ENCODE results near the gene CTBP2. TPM values are rescaled to one million over a fixed set of nuclear protein-coding genes. Genes with fewer than 3 reads are reported as not detected.
A peak's percentile ranks its signal among the peaks of the same experiment; 100 is the strongest.

CTBP2 gene
- total RNA-seq, 2 experiments from 2014 or later: 0.19 to 0.42 TPM

DNA sequence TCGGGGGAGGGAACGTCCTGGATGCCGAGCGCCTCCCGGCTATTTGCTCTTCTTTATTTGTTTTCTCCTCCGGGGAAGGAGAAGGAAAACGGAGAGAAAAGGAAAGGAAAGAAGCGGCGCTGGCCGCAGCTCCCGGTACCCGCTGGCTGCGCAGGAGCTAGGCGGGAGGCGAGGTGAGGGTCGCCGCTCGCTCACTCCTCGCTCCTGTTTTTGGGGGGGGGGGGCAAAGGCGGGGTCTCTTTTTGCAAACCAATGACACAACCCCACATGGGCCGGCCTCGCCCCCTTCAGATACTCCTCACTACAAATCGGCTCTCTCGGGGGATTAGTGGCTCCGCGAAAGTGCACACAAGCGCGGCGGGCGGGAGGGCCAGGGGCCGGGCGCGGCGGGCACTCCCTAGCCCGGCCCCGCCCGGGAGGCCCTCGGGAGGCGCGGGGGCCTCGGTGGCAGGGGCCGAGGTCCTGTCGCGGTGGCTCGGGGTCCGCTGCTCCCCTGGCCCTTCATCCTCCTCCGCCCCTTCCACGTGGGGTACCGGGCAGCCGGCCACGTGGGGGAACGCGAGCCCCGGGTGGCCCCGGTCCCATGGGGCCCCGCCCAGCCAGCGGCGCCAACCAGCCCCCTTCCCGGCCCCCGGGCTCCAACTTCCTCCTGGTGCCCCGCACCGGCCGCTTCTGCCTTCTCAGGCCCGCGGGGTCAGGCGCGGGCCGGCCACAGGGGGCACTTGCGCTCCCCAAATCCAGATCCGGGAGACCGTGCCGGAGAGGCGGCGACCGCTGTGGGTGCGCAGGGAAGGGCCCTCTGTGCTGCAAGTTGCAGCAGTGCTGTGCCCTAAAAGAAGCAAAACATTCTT lies 718 bp upstream of the CTBP2 start:
- H3K27ac Mint-ChIP-seq: no peak overlapping the region
- H3K4me1 Mint-ChIP-seq (ENCODE audit: low read depth): peaks cover 4% of the 10 kb centered on the region
- H3K27me3 Mint-ChIP-seq (ENCODE audit: low read depth): peaks cover 30% of the 10 kb centered on the region
- peak overlapping the region; percentile 52 for H3K4me3 Mint-ChIP-seq
- CTCF ChIA-PET: no interaction called here
- H3K36me3 Mint-ChIP-seq (ENCODE audit: low read depth): no peaks in the 10 kb centered on the region
- intact Hi-C loops (cut with micrococcal nuclease): no loop called here
- no peaks in the 10 kb centered on the region for H3K9me3 Mint-ChIP-seq
- DNase-seq: peak; percentile 35

DNA sequence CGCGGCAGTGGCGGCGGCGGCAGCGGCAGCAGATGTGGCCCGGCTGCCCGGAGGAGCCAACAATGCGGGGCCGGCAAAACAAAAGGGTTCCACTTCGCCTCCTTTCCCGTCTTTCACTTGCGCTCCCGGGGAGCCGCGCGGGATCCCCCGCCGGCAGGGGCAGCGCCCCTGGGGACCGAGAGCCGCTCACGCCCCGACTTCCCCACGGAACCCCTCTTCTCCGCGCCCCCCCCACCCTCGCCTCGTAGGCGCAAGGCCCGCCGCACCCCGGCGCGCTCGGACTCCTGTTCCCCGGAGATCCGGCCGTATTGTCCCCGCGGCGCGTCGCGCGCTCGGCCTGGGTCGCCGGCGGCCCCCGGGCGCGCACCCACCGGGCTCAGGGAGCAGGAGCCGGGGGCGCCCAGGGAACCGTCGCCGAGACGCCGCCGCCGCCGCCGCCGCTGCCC lies 854 bp downstream of the CTBP2 start:
- Mint-ChIP-seq H3K36me3 (ENCODE audit: low read depth) (no peaks in the 10 kb centered on the region), H3K27me3 (ENCODE audit: low read depth) (peaks cover 39% of the 10 kb centered on the region), H3K27ac (no peak overlapping the region), H3K9me3 (no peaks in the 10 kb centered on the region), H3K4me3 (peak overlapping the region; percentile 46), H3K4me1 (ENCODE audit: low read depth) (peaks cover 4% of the 10 kb centered on the region)
- intact Hi-C loops (cut with micrococcal nuclease): no loop called here
- CTCF ChIA-PET: no interaction called here
- no peak for DNase-seq

DNA sequence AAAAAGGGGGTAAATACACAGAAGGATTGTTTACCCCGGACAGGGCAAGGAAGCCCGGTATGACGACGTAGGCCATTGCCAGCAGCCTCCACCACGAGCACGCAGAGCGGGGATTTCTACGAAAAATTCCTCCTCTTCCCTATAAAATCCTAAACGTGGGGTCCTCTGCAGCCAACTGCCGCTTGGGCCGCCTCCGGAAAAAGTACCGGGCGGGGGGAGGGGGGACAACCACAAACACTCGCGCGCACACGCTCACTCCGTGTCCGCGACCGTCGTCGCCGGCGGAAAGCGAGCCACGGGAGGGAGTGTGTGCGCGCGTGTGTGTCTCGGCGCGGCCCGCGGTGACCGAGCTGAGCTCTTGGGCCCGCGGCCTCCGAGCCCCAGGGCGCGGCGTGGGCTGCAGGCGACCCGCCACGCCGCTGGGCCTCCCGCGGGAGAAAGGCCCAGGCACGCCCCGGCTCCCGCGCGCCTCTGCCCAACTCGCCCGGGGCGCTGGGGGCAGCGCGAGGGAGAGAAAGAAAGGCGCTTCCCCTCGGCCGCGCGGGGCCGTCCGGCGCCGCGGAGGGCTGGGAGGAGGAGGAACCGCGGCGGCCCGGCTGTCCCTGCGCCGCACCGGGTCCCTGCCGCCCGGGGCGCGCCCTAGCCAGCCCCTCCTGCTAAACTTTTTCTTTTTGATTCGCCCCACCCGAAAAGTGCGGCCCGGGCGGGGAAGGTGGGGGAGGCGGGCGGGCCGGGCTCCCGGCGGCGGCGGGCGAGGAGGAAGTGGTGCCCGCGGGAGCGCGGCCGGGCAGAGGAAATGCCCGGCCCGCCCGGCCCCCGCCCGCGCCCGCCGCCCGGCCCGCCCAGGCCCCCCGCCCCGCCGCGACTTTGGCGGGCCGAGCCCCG lies 1.5 kb downstream of the CTBP2 start:
- intact Hi-C loops (cut with micrococcal nuclease): no loop called here
- Mint-ChIP-seq H3K9me3 (no peaks in the 10 kb centered on the region), H3K27me3 (ENCODE audit: low read depth) (peaks cover 45% of the 10 kb centered on the region), H3K36me3 (ENCODE audit: low read depth) (no peaks in the 10 kb centered on the region), H3K4me1 (ENCODE audit: low read depth) (peaks cover 4% of the 10 kb centered on the region), H3K4me3 (peak overlapping the region; percentile 64), H3K27ac (no peak overlapping the region)
- CTCF ChIA-PET: no interaction called here
- DNase-seq: no peak

DNA sequence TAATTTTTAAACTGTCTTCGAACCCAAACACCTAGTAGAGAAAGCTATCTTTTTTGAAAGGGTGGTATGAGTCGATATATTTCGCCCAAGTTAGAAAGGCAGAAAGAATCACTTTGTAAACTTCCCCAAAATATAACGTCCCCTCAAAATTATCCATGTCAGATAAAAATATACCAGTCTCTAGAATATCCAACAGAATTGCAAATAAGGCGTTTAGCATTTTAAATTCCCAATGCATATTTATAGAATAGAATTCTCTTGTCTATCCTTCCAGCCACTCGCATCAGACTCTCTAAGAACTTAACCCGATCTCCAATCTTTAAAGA lies 2.1 kb downstream of the CTBP2 start:
- Mint-ChIP-seq H3K4me1 (ENCODE audit: low read depth) (peaks cover 4% of the 10 kb centered on the region), H3K27me3 (ENCODE audit: low read depth) (peaks cover 51% of the 10 kb centered on the region), H3K4me3 (peak overlapping the region; percentile 64), H3K27ac (no peak overlapping the region), H3K36me3 (ENCODE audit: low read depth) (no peaks in the 10 kb centered on the region), H3K9me3 (no peaks in the 10 kb centered on the region)
- CTCF ChIA-PET: no interaction called here
- intact Hi-C loops (cut with micrococcal nuclease): no loop called here
- no peak for DNase-seq

DNA sequence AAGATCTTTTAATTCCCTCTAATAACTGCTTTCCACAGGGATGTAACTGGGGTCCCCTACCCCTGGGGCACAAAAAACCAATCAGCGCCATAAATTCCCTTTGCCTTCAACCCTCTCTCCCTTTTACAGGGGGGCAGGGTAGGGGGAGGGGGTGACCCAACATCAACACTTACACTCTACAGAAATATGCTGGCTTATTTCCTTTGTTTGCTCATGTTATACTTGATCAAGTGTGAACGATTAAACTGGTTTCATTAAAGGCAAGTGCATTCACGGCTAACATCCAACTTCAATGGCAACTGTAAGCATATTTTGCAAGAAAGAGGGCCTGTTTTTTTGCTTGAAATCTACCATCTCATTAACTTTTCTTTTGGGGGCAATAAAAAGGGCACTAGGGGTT lies 2.9 kb downstream of the CTBP2 start:
- Mint-ChIP-seq H3K9me3 (no peaks in the 10 kb centered on the region), H3K36me3 (ENCODE audit: low read depth) (no peaks in the 10 kb centered on the region), H3K27ac (no peak overlapping the region), H3K4me1 (ENCODE audit: low read depth) (peaks cover 4% of the 10 kb centered on the region), H3K4me3 (no peak overlapping the region), H3K27me3 (ENCODE audit: low read depth) (peaks cover 51% of the 10 kb centered on the region)
- intact Hi-C loops (cut with micrococcal nuclease): no loop called here
- CTCF ChIA-PET: no interaction called here
- DNase-seq: no peak

DNA sequence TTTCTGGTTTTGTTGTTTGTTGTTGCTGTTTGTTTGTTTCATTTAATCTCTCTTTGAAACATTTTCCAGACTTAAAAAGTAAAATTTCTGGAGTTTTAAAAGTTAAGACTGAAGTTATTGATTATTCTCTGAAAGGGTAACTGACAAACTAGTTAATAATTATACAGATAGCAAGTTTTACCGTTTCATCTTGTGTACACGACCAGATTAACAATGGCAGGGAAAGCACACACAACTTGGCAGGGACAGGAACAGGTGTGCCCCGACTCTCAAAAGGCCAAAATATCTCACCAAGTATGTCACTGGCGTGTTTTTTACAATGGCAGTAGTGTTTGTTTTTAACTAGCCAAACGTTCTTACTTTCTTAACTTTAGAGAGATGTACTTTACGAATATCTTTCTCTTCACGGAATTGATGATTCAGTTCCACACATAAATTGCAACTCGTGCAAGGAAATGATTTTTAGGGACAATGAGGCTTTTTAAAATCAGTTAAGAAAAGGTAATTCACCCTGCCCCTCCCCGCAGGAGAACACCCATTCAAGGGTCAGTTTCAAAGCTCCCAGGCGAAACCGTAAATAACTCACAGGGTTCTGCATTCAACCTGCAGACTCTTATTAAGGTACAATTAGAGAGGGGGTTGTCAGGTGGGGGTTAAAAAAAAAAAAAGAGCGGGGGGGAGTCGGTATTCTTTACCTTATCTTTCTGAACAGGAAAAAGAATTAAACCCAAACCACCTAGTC lies 3.5 kb downstream of the CTBP2 start:
- no peak overlapping the region for H3K27ac Mint-ChIP-seq
- CTCF ChIA-PET: no interaction called here
- H3K4me3 Mint-ChIP-seq: no peak overlapping the region
- H3K9me3 Mint-ChIP-seq: no peaks in the 10 kb centered on the region
- peaks cover 53% of the 10 kb centered on the region for H3K27me3 Mint-ChIP-seq (ENCODE audit: low read depth)
- H3K4me1 Mint-ChIP-seq (ENCODE audit: low read depth): peaks cover 4% of the 10 kb centered on the region
- H3K36me3 Mint-ChIP-seq (ENCODE audit: low read depth): no peaks in the 10 kb centered on the region
- DNase-seq: no peak
- intact Hi-C loops (cut with micrococcal nuclease): no loop called here

DNA sequence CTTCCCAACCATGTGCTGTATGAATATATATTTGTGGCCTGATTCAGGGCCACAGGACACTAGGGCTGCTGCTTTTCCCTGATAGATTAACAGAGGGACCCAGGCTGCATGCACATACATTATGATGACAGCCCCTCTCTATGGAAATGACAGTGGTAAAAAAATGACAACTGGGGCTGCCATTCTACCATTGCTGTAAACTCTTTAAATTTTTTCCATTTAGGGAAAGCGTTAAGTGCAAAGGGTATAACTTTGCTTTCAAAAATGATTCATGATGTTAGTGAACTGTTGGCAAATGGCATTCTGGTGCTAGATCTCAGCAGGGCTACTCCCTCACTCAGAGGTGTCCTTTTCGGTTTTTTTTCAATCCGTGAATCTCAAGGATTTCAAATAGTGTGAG lies 4.2 kb downstream of the CTBP2 start:
- CTCF ChIA-PET: no interaction called here
- DNase-seq: no peak
- Mint-ChIP-seq H3K27me3 (ENCODE audit: low read depth) (peaks cover 54% of the 10 kb centered on the region), H3K4me3 (no peak overlapping the region), H3K4me1 (ENCODE audit: low read depth) (peaks cover 5% of the 10 kb centered on the region), H3K36me3 (ENCODE audit: low read depth) (no peaks in the 10 kb centered on the region), H3K9me3 (no peaks in the 10 kb centered on the region), H3K27ac (no peak overlapping the region)
- intact Hi-C loops (cut with micrococcal nuclease): no loop called here

DNA sequence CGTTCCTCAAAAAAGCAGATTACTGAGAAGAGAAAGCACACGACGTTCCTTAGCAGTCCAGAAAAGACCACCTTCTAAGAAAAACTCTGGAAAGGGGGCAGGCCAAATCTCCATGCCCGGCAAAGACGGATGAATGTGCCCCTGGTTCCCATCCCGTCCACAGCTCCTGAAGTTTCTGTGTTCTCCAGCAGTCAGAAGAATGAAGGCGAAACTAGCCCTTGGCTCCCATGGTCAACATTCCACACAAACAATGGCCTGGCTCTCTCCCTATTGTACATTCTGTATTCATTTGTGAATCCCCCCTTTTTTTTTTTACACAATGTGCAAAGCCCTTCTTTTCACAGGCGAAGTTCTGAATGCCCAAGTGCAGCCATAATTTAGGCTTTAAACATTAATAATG lies 5.3 kb downstream of the CTBP2 start:
- DNase-seq: no peak
- Mint-ChIP-seq H3K27ac (no peak overlapping the region), H3K9me3 (no peaks in the 10 kb centered on the region), H3K4me1 (ENCODE audit: low read depth) (peaks cover 5% of the 10 kb centered on the region), H3K36me3 (ENCODE audit: low read depth) (no peaks in the 10 kb centered on the region), H3K4me3 (no peak overlapping the region), H3K27me3 (ENCODE audit: low read depth) (peaks cover 62% of the 10 kb centered on the region)
- intact Hi-C loops (cut with micrococcal nuclease): no loop called here
- CTCF ChIA-PET: no interaction called here

DNA sequence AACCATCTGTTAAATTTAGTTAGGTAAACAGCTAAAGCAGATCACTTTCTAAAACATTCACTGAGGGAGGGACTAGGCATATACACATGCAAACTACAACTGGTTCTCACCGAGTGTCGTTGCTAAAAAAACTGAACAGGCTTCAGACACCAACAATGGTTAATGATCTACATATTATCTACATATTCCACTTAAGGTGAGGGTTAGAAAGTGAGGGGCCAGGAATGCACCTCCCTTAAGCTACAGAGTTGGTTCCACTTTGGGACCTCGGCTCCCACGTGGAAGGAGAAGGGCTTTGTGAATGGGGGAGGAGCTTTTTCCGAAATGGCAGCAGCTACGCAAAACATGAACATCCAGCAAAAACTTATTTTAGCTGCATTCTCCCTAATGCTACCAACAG lies 5.8 kb downstream of the CTBP2 start:
- no peaks in the 10 kb centered on the region for H3K36me3 Mint-ChIP-seq (ENCODE audit: low read depth)
- DNase-seq: no peak
- H3K4me1 Mint-ChIP-seq (ENCODE audit: low read depth): peaks cover 5% of the 10 kb centered on the region
- no peaks in the 10 kb centered on the region for H3K9me3 Mint-ChIP-seq
- intact Hi-C loops (cut with micrococcal nuclease): no loop called here
- CTCF ChIA-PET: no interaction called here
- peaks cover 67% of the 10 kb centered on the region for H3K27me3 Mint-ChIP-seq (ENCODE audit: low read depth)
- H3K4me3 Mint-ChIP-seq: no peak overlapping the region
- H3K27ac Mint-ChIP-seq: no peak overlapping the region

DNA sequence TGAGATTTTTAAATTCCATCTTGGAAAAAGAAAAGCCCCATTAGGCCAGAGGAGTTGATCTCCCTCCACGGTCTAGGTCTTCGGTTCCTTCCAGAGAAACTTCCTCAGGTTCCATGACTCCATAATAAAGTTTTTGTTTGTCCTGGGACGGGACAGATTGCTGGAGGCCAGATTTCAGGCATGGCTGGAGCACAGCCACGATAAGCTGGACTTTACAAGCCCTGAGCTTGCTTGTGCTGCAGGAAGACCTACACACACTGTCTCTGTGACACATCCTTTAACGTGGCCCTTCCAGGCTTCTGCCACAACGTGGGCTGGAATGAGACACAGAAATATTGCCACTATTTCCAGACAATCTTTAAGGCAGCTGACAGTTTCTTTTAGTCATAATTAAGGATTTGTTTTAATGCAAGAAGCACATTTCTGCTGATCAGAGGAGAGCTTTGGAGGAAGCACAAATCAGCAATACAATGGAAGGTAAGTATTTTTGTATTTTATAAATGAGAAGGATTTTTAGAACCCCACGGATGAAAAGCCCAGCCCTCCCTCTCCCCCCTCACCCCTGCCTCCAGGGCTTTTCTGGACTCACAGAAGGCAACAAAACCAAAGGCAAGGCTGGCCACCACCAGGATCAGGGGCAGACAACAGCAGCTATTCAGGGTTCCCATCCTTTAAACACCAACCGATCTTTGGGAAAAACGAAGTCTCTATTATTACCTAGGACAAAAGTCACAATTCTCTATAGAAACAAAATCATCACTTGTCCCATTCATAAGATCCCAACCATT lies 6.5 kb downstream of the CTBP2 start:
- no peaks in the 10 kb centered on the region for H3K9me3 Mint-ChIP-seq
- peaks cover 69% of the 10 kb centered on the region for H3K27me3 Mint-ChIP-seq (ENCODE audit: low read depth)
- intact Hi-C loops (cut with micrococcal nuclease): no loop called here
- peaks cover 5% of the 10 kb centered on the region for H3K4me1 Mint-ChIP-seq (ENCODE audit: low read depth)
- no peak overlapping the region for H3K4me3 Mint-ChIP-seq
- CTCF ChIA-PET: no interaction called here
- DNase-seq: no peak
- no peaks in the 10 kb centered on the region for H3K36me3 Mint-ChIP-seq (ENCODE audit: low read depth)
- no peak overlapping the region for H3K27ac Mint-ChIP-seq

DNA sequence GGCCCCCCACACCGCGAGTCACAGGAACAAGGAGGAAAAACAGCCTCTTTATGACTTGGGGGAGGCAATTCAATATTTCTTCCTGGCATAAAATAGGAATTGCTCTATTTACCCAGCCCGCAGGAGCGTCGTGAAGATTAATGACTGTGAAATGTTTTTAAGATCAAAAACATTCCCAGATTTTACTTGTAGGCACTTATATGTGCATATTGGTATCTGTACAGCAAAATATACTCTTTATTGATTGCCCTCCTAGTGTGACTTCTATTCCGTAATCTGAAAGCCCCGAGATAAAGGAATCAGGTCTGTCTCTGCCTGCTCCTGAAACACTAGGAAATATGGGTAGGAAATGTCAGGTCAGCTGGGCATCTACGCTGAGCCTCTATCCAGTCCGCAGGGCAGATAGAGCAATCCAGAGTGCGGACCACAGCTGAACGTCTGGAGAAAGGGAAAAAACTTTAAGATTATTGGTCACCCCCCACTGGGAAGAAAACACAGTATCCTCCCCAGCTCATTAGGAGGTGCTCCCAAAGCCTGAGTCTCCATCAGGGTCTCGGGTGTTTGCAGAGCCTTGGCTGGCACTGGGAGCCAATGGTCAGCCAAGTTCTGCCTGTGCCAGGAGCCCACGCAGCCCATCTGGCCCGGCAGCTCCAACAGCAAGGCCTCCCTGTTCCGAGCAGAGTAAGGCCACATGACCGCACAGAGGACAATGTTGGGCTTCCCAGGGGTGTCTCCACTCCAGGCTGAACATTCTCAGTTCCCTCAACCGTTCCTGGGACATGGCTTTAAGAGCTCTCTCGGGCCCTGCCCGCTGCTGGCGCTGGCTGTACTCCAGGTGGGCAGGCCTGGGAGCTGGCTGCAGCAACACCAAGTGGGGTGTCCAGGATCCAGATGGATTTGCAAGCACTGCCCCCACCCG lies 7.7 kb downstream of the CTBP2 start:
- H3K27me3 Mint-ChIP-seq (ENCODE audit: low read depth): peaks cover 73% of the 10 kb centered on the region
- H3K27ac Mint-ChIP-seq: no peak overlapping the region
- CTCF ChIA-PET: no interaction called here
- intact Hi-C loops (cut with micrococcal nuclease): no loop called here
- peaks cover 1% of the 10 kb centered on the region for H3K4me1 Mint-ChIP-seq (ENCODE audit: low read depth)
- no peaks in the 10 kb centered on the region for H3K36me3 Mint-ChIP-seq (ENCODE audit: low read depth)
- no peaks in the 10 kb centered on the region for H3K9me3 Mint-ChIP-seq
- H3K4me3 Mint-ChIP-seq: no peak overlapping the region
- DNase-seq: no peak

All from activated naive CD4-positive, alpha-beta T cell treated with anti-CD3 and anti-CD28 coated beads for 36 hours (primary cell).